Suppressor macrophage treated with lipopolysaccharide for 4 hours (primary cell): ENCODE data around the gene UBE4B.
"Not testable (repeated sequence)": the region's sequence is repeated elsewhere in the genome, so short reads cannot be mapped to it uniquely, and the experiment has no call there.

ENCODE experiments used
- DNase-seq: peaks from one replicate; pipeline ENCODE4 v3.0.0-alpha.2; 2020

UBE4B gene

GRCh38 chr1:10179406-10180091 lies 146.8 kb downstream of the UBE4B start:
- no peak for DNase-seq

- no peak for DNase-seq
Observed at GRCh38 chr1:10181154-10181553, 148.4 kb downstream of the UBE4B start.

GRCh38 chr1:10185759-10186158 lies 153.0 kb downstream of the UBE4B start:
- DNase-seq, result no peak

- DNase-seq, result no peak
Observed at GRCh38 chr1:10186331-10187025, 153.7 kb downstream of the UBE4B start.

- DNase-seq, result no peak
Observed at GRCh38 chr1:10187026-10187334, 154.2 kb downstream of the UBE4B start.

GRCh38 chr1:10188133-10188650 lies 155.4 kb downstream of the UBE4B start:
- no peak for DNase-seq

GRCh38 chr1:10189659-10190058 lies 156.9 kb downstream of the UBE4B start:
- DNase-seq, result no peak

- DNase-seq, result no peak
Observed at GRCh38 chr1:10192263-10192662, 159.5 kb downstream of the UBE4B start.

- no peak for DNase-seq
Observed at GRCh38 chr1:10193288-10193687, 160.5 kb downstream of the UBE4B start.

- DNase-seq, result no peak
Observed at GRCh38 chr1:10195570-10195969, 162.8 kb downstream of the UBE4B start.

- DNase-seq, result no peak
Observed at GRCh38 chr1:10196976-10197375, 164.2 kb downstream of the UBE4B start.

GRCh38 chr1:10200620-10201019 lies 167.9 kb downstream of the UBE4B start:
- no peak for DNase-seq

- no peak for DNase-seq
Observed at GRCh38 chr1:10204003-10204642, 171.4 kb downstream of the UBE4B start.

GRCh38 chr1:10205206-10205605 lies 172.4 kb downstream of the UBE4B start:
- not testable (repeated sequence) for DNase-seq

- DNase-seq, result no peak
Observed at GRCh38 chr1:10207810-10208209, 175.1 kb downstream of the UBE4B start.

- DNase-seq, result peak; percentile 93
Observed at GRCh38 chr1:10208537-10208936, 175.8 kb downstream of the UBE4B start.

GRCh38 chr1:10209590-10209904 lies 176.8 kb downstream of the UBE4B start:
- no peak for DNase-seq

- DNase-seq, result peak; percentile 99
Observed at GRCh38 chr1:10209905-10210810, 177.4 kb downstream of the UBE4B start, which contains the start of gene KIF1B. TSS of gene KIF1B (plus strand) at chr1:10210570. CDS start at chr1:10232329, 21,759 bp downstream.

- DNase-seq, result peak; percentile 87
Observed at GRCh38 chr1:10210841-10211804, 178.4 kb downstream of the UBE4B start.

GRCh38 chr1:10211805-10212410 lies 179.2 kb downstream of the UBE4B start:
- peak; percentile 28 for DNase-seq

- DNase-seq, result no peak
Observed at GRCh38 chr1:10212476-10212875, 179.7 kb downstream of the UBE4B start.
